ENCODE measurements around the gene ABHD17B.

Gene ABHD17B

DNA sequence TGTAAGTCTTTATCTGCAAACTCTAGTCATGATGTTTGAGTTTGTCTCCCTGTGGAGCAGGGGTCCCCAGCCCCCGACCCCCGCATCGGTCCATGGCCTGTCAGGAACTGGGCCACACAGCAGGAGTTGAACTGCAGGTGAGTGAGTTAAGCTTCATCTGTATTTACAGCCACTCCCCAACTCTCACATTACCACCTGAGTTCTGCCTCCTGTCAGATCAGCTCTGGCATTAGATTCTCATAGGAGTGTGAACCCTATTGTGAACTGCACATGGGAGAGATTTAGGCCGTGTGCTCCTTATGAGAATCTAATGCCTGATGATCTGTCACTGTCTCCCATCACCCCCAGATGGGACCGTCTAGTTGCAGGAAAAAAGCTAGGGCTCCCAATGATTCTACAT lies 7.4 kb upstream of the ABHD17B start:
- in situ Hi-C loops (cut with HindIII; ENCODE audit: low sequenced_read_pairs), result no loop called here

DNA sequence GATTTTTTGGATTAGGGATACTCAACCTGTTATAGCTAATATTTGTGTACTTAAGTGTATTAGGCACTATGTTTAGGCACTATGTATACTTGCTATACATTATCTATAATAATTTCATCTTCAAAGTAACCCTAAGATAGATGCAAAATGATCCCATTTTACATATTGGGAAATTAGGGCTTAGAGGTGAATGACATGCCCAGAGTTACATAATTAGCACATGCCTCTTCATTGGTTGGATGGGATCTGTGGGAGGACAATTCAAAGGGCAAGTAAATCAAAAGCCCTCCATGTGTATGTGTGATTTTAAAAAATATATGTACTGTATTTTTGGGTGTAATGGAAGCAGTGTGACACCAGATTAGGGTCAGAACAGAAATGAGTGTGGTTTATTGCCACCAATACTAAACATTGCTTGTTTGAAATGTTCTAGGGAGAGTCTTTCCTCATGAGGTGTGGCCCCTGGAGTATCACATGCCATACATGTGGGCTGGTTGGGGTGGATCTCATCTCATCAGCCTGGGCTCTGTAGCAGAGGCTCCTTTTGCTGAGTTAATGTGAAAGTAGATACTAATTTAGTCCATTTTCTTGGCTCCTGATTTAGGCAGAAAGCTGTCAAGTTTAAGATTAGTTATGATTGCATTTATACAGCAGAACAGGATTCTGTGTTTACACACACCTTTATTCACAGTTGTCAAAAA lies 6.0 kb upstream of the ABHD17B start:
- TF ChIP-seq, protein P1, sequence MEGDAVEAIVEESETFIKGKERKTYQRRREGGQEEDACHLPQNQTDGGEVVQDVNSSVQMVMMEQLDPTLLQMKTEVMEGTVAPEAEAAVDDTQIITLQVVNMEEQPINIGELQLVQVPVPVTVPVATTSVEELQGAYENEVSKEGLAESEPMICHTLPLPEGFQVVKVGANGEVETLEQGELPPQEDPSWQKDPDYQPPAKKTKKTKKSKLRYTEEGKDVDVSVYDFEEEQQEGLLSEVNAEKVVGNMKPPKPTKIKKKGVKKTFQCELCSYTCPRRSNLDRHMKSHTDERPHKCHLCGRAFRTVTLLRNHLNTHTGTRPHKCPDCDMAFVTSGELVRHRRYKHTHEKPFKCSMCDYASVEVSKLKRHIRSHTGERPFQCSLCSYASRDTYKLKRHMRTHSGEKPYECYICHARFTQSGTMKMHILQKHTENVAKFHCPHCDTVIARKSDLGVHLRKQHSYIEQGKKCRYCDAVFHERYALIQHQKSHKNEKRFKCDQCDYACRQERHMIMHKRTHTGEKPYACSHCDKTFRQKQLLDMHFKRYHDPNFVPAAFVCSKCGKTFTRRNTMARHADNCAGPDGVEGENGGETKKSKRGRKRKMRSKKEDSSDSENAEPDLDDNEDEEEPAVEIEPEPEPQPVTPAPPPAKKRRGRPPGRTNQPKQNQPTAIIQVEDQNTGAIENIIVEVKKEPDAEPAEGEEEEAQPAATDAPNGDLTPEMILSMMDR (IDR thresholded peaks at IDR 0.05; ENCODE audit: low read depth, low read length, missing control alignments), result no peak
- in situ Hi-C loops (cut with HindIII; ENCODE audit: low sequenced_read_pairs), result no loop called here
- H3K4me3 ChIP-seq (ENCODE audit: low read depth, low read length), result no peak overlapping the region
- no peak for DNase-seq (ENCODE audit: low read depth)

More for the DNA sequence above, 7.4 kb upstream of the ABHD17B start:
- no peak for DNase-seq (ENCODE audit: low read depth)
- no peak overlapping the region for H3K4me3 ChIP-seq (ENCODE audit: low read depth, low read length)
- TF ChIP-seq, protein P1 (IDR thresholded peaks at IDR 0.05; ENCODE audit: low read depth, low read length, missing control alignments), result no peak

DNA sequence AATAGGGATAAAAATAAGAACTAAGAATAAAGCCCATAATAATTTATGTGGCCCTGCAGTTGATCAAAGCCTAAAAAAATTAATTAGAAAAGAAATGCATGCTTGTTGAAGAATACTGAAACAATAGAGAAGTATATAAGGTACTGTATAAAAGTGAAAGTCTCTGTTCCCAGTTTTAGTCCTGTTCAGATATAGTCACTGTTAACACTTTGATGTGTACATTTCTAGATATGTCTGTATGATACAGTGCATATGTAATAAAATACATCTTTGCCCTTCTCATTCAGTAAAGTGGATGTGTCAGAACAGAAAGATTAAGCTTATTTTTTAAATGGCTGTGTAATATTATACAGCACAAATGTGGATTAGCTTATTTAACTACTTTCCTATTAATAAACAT lies 4.5 kb upstream of the ABHD17B start:
- in situ Hi-C loops (cut with HindIII; ENCODE audit: low sequenced_read_pairs), result no loop called here
- TF ChIP-seq, protein P1 (IDR thresholded peaks at IDR 0.05; ENCODE audit: low read depth, low read length, missing control alignments), result no peak

DNA sequence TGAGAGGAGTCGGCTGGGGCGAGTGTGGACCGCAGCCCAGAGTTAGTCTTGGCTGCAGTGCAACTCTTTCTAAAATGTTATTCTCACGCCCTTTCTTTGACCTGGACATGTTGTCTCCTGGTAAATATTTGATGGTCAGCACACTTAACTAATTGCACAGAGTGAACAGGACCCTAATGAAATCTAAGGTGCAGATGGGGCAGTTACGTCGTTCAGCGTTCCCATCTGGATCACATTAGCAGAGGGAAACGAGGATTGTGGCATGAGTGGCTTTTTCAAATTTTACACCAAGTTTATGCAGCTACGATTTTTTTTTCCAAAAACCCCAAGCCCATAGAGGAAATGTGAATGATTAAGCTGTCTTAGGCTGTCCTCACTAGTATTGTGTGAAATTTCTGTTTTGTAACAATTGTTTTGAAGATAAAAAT lies 929 bp upstream of the ABHD17B start:
- peak; percentile 41 for DNase-seq (ENCODE audit: low read depth)
- TF ChIP-seq, protein P1 (IDR thresholded peaks at IDR 0.05; ENCODE audit: low read depth, low read length, missing control alignments), result no peak
- peak overlapping the region; percentile 84 for H3K4me3 ChIP-seq (ENCODE audit: low read depth, low read length)
- in situ Hi-C loops (cut with HindIII; ENCODE audit: low sequenced_read_pairs), result loop anchor here (5.0 kb wide), 1 partner anchor 40 kb away; no protein-coding TSS in a partner anchor

More for the DNA sequence above, 4.5 kb upstream of the ABHD17B start:
- no peak overlapping the region for H3K4me3 ChIP-seq (ENCODE audit: low read depth, low read length)
- DNase-seq (ENCODE audit: low read depth), result no peak

DNA sequence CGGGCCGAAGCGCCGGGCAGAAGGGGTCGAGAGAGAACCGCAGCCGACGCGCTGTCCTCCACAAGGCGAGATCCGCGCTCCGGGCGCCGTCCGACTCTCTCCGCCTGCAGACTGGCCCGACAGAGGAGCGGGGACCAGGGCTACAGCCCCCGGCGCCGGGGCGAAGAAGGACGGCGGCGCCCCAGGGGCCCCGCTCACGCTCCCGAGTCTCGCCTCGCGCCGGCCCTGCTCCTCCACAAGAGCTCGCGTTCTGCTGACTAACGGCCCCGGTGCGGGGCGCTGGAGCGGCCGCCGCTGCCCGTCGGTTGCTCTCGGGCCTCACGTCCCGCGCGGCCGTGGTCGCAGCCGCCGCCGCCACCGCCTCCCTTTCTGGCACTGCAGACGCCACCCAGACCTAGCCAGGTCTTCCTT lies 338 bp downstream of the ABHD17B start:
- in situ Hi-C loops (cut with HindIII; ENCODE audit: low sequenced_read_pairs), result loop anchor here (5.0 kb wide), 1 partner anchor 38 kb away; no protein-coding TSS in a partner anchor
- no peak for DNase-seq (ENCODE audit: low read depth)
- TF ChIP-seq, protein P1 (IDR thresholded peaks at IDR 0.05; ENCODE audit: low read depth, low read length, missing control alignments), result no peak

DNA sequence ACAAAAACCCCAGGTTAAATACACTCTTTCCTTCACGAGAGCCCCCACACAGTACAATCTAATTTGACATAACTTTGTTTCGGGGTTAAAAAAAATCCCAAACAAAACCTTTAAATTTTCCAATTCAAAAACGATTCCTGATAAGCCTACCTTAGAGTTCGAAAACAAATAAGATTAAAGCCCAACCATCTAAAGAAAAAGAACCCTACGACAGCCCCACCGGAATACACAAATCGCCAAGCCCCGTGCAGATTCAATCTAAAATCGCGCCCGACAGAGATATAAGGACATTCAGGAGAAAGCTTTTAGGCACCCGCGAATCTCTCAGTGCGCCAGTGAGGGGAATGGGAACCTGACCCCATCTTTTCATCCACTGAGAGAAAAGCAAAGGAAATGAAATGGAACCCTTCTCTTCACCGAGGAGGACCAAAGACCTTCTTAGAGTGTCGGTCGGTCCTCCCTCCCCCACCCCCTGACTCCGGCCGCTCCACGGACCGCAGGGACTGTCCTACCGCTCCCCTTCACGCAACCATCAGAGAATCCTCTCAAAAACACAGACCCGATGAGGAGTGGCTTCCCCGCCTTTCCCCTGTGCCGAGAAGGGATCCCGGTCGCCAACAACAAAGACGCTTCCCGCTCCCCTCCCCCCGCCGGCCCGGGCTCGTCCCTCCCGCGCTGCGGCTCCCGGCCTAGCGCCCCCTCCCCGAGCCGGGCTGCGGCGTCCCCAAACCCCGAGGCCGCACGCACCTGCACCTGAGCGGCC lies 925 bp downstream of the ABHD17B start:
- in situ Hi-C loops (cut with HindIII; ENCODE audit: low sequenced_read_pairs), result loop anchor here (5.0 kb wide), 1 partner anchor 38 kb away; no protein-coding TSS in a partner anchor
- DNase-seq (ENCODE audit: low read depth), result no peak
- peak overlapping the region; percentile 84 for H3K4me3 ChIP-seq (ENCODE audit: low read depth, low read length)
- TF ChIP-seq, protein P1 (IDR thresholded peaks at IDR 0.05; ENCODE audit: low read depth, low read length, missing control alignments), result no peak

More for the DNA sequence above, 338 bp downstream of the ABHD17B start:
- peak overlapping the region; percentile 84 for H3K4me3 ChIP-seq (ENCODE audit: low read depth, low read length)
